Heart right ventricle (tissue), 16 donors: ENCODE data around the gene UBL7. TPM values are rescaled to one million over a fixed set of nuclear protein-coding genes. Genes with fewer than 3 reads are reported as not detected.

Experiments used
- ATAC-seq, 8 donors: fragments of 200-7000 bp; cut with Tn5 transposase; one replicate each; pipeline ENCODE4 v1.9.1; 2020; ENCODE audit warnings: mild to moderate bottlenecking in 8 of 8, moderate library complexity in 8 of 8, moderate number of reproducible peaks in 1 of 8
- DNase-seq, 2 donors: peaks; one replicate each; pipeline ENCODE4 v3.0.0-alpha.2; 2020
- H3K27ac ChIP-seq, 10 donors: fragments of 200-600 bp; sonication (generic) in 2 of 10; one replicate each; pipeline versions ENCODE4 v1.5.0 to v1.8.0; 2020 to 2022; ENCODE audit warnings: mild to moderate bottlenecking in 3 of 10
- H3K27me3 ChIP-seq, 7 donors: fragments of 200-600 bp; one replicate each; pipeline ENCODE4 v1.8.0; 2021 to 2022; ENCODE audit warnings: mild to moderate bottlenecking in 2 of 7
- H3K36me3 ChIP-seq, 9 donors: fragments of 200-600 bp; sonication (generic) in 1 of 9; one replicate each; pipeline versions ENCODE4 v1.5.0 to v1.8.0; 2020 to 2022; ENCODE audit warnings: mild to moderate bottlenecking in 2 of 9
- H3K4me1 ChIP-seq, 9 donors: fragments of 200-600 bp; sonication (generic) in 1 of 9; one replicate each; pipeline versions ENCODE4 v1.5.0 to v1.8.0; 2020 to 2022; ENCODE audit warnings: mild to moderate bottlenecking in 4 of 9
- H3K4me3 ChIP-seq, 10 donors: fragments of 200-600 bp; sonication (generic) in 2 of 10; one replicate each; pipeline versions ENCODE4 v1.5.0 to v1.8.0; 2020 to 2022; ENCODE audit warnings: mild to moderate bottlenecking in 7 of 10, moderate library complexity in 2 of 10
- H3K9me3 ChIP-seq, 11 donors: fragments of 200-600 bp in 10 of 11; sonication (generic) in 2 of 11; one replicate each; pipeline versions ENCODE4 v1.5.0 to v1.8.0; 2013 to 2022; ENCODE audit warnings: mild to moderate bottlenecking in 2 of 11, control low read depth in 1 of 11, moderate library complexity in 1 of 11
- CTCF ChIP-seq, 9 donors: fragments of 200-600 bp; sonication (generic) in 2 of 9; IDR thresholded peaks; one replicate each; pipeline versions ENCODE4 v1.5.0 to v1.8.0; 2021 to 2022; ENCODE audit warnings: antibody characterized with exemption in 9 of 9, mild to moderate bottlenecking in 5 of 9, moderate library complexity in 1 of 9
- WGBS, 2 donors: extraction: QIAGEN DNeasy Blood & Tissue Kit; methylation state at CpG; one replicate each; pipeline ENCODE4 v1.1.7; 2013; ENCODE audit warnings: inconsistent platforms in 1 of 2; 5-methylcytosine and 5-hydroxymethylcytosine counted together
- intact Hi-C, 10 donors: fragments of 100-400 bp; cut with DNase I; formaldehyde crosslinking; loops; one replicate each; pipeline versions ENCODE4 v1.11.1 to v1.14.2; 2022
- polyA plus RNA-seq, 2 donors: library from polyadenylated mRNA; stranded (reverse); fragments of 200-250 nt; gene quantifications; one replicate each; pipeline ENCODE4 v1.2.3, GENCODE V29; 2013
- total RNA-seq, 10 donors: library from RNA; stranded (reverse); fragmentation: NEBNext Ultra II Directional in 3 of 10; extraction: Animal tissue kit (Norgen Biotek cat#: 25700) in 3 of 10; gene quantifications; one replicate each; pipeline versions ENCODE4 v1.2.1 to v1.2.4, GENCODE V29; 2021 to 2023
- donor health status: Arrhythmogenic right ventricular cardiomyopathy.
- donor health status: ischemic (EF 13 %, LVEDD 7.1; RV severe dilation, severe dysfunction).
- donor health status: healthy with polysubstance abuse.
- donor health status: DM: no; HTN: yes; CAD: no.
- donor health status: DM: no; HTN: no; CAD: no.
- donor health status: ischemic (EF 25% LVEDD 6.9; RV normal size, moderate dysfunction).
- donor health status: ischemic (EF 25% LVEDD 5.7; RV mildly dilated, moderate dysfunction).
- donor health status: healthy.
- donor health status: DM: yes; HTN: yes; CAD: no.
- donor health status: Ischemic cardiomyopathy.
- donor health status: ischemic (EF 35%, LVEDD 5.7; RV mildly dilated, moderate dysfunction).
- donor health status: nonischemic (EF 11% LVEDD 7.7; RV severe dilation, severe dysfunction).
- donor health status: DM: yes; HTN: yes; CAD: no.
- donor health status: PGD.
- donor health status: ischemic (EF 29% LVEDD 5.4; RV normal size, mild dysfunction).
- donor health status: nonischemic (EF 23%, LVEDD 6.1; RV moderate dilation, normal function).

UBL7 gene
- total and polyA plus RNA-seq, 12 donors: 47.0 to 56.6 (median 52.1) TPM

- H3K27ac ChIP-seq: no peak overlapping the region
- intact Hi-C loops: no loop called here
- 90 to 92% methylated on average over 7 of the region's 7 CpGs for WGBS, 2 donors
- H3K4me3 ChIP-seq: no peak overlapping the region
- peaks cover 0 to 8% (median 0%) of the 10 kb centered on the region in 7 donors for H3K27me3 ChIP-seq
- DNase-seq (no peak), ATAC-seq (no peak)
- peaks cover 2 to 37% (median 12%) of the 10 kb centered on the region in 9 donors for H3K4me1 ChIP-seq
- peaks cover 0 to 7% (median 0%) of the 10 kb centered on the region in 9 donors for H3K36me3 ChIP-seq
- no peaks in the 10 kb centered on the region for H3K9me3 ChIP-seq
- no peak for TF ChIP-seq CTCF (IDR thresholded peaks at IDR 0.05)
Observed at GRCh38 chr15:74405823-74406222, 55.1 kb downstream of the UBL7 start.

GRCh38 chr15:74403991-74404563 lies 56.9 kb downstream of the UBL7 start:
- Histone ChIP-seq H3K9me3 (no peaks in the 10 kb centered on the region), H3K4me1 (peaks cover 2 to 53% (median 12%) of the 10 kb centered on the region in 9 donors), H3K4me3 (no peak overlapping the region), H3K36me3 (no peaks in the 10 kb centered on the region), H3K27me3 (peaks cover 0 to 20% (median 0%) of the 10 kb centered on the region in 7 donors), H3K27ac (peak overlapping the region in 1 of 10 donors; percentile 74)
- TF ChIP-seq CTCF (IDR thresholded peaks at IDR 0.05): no peak
- DNase-seq: no peak
- WGBS, 2 donors: 27 to 30% methylated on average over 16 of the region's 16 CpGs
- intact Hi-C loops: no loop called here
- peak in 5 of 8 donors; percentile 21 to 52 (median 34) for ATAC-seq

DNA sequence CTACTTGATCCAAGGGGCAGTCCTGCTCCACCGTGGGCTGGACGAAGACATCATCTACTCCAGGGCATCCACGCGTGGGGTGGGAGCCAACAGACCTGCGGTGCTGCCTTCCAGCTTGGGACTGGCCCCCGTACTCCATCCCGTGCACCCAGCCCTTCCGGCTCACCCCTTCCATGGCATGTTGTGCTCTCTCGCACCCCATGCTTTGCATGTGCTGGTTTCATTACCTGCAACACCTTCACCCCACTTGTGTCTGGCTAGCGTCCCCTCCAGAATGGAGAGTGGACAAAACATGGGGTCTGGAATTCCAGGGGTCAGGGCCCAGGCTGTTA lies 57.4 kb downstream of the UBL7 start:
- 83 to 87% methylated on average over 10 of the region's 10 CpGs for WGBS, 2 donors
- peak overlapping the region in 1 of 10 donors; percentile 74 for H3K27ac ChIP-seq
- no peak for TF ChIP-seq CTCF (IDR thresholded peaks at IDR 0.05)

DNA sequence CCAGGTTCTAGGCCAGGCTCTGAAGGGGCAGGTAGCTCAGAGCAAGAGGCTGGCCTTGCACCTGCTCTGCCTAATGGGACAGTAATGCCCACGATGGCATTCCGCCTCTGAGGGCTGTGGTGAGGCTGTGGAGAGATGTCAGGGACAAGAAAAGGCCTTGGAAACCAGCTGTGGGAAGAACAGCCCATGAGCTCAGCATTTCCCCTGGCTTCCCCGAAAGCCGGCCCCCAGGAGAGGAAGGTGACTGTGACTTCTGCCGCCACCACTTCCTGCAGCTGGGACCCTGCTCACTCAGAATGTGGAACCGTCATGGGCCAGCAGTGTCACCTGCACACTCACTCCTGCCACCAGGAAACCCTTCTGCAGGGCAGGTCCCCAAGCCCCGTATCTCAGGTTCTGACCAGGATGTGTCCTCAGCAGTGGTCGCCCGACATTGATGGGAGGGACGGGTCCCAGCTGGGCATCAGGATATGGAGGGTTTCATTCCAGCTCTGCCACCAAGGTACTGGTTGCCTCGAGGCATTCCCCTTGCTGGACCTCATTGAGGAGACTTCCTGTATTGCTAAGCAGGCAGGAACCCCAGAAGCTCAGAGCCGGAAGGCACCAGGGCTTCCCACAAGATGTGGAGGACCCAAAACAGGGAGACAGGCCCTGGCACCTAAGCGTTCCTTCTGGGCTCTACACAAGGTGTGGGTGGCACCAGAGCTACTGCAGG lies 57.9 kb downstream of the UBL7 start:
- intact Hi-C loops: no loop called here
- no peaks in the 10 kb centered on the region for H3K36me3 ChIP-seq
- H3K9me3 ChIP-seq: no peaks in the 10 kb centered on the region
- peak in 1 of 2 donors; percentile 16 for DNase-seq
- H3K27ac ChIP-seq: peak overlapping the region in 1 of 10 donors; percentile 74
- H3K4me1 ChIP-seq: peaks cover 2 to 55% (median 12%) of the 10 kb centered on the region in 9 donors
- H3K4me3 ChIP-seq: no peak overlapping the region
- ATAC-seq: peak in 5 of 8 donors; percentile 12 to 52 (median 43)
- WGBS, 2 donors: 54 to 66% methylated on average over 13 of the region's 13 CpGs
- H3K27me3 ChIP-seq: peaks cover 0 to 20% (median 0%) of the 10 kb centered on the region in 7 donors
- TF ChIP-seq CTCF (IDR thresholded peaks at IDR 0.05): no peak

More for the DNA sequence above, 57.4 kb downstream of the UBL7 start:
- intact Hi-C loops: no loop called here
- Histone ChIP-seq H3K36me3 (no peaks in the 10 kb centered on the region), H3K9me3 (no peaks in the 10 kb centered on the region), H3K4me1 (peaks cover 2 to 55% (median 12%) of the 10 kb centered on the region in 9 donors), H3K27me3 (peaks cover 0 to 20% (median 0%) of the 10 kb centered on the region in 7 donors), H3K4me3 (no peak overlapping the region)
- peak in 2 of 8 donors; percentile 5 to 25 for ATAC-seq
- no peak for DNase-seq
